OCI-LY3 (cell line): Measurements from ENCODE around the gene C12orf42.
A peak's percentile ranks its signal among the peaks of the same experiment; 100 is the strongest.

Experiments
- EZH2phosphoT487 ChIP-seq: fragments of 200-600 bp; shearing (Covaris generic); IDR thresholded peaks from 2 replicates; pipeline ENCODE4 v1.6.1; 2018; ENCODE audit warnings: antibody characterized with exemption, mixed run types, low read depth
- TF ChIP-seq, protein P1 (sequence below): fragments of 200-600, 300-600 bp; sonication (generic); IDR thresholded peaks from 2 replicates; pipeline ENCODE4 v1.5.1; 2014; ENCODE audit warnings: antibody characterized with exemption, low read length, low read depth

DNA sequence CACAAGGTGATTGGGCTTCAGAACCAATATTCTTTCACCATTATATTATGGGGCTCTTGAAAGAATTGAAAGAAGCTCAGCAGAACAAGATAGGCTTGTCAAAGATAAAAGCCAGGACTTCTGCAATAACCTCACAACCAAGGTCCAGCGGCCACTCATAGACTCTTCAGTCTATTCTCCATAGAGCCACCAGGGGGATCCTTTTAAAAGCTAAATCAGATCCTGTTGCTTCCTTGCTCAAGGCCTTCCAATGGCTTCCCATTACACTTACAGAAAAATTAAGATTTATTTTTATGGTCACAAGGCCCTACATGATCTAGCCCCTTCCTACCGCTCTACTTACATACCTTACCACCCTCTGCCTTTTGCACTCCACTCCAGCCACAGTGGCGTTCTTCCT is 169.6 kb downstream of the C12orf42 start:
- TF ChIP-seq, protein P1, sequence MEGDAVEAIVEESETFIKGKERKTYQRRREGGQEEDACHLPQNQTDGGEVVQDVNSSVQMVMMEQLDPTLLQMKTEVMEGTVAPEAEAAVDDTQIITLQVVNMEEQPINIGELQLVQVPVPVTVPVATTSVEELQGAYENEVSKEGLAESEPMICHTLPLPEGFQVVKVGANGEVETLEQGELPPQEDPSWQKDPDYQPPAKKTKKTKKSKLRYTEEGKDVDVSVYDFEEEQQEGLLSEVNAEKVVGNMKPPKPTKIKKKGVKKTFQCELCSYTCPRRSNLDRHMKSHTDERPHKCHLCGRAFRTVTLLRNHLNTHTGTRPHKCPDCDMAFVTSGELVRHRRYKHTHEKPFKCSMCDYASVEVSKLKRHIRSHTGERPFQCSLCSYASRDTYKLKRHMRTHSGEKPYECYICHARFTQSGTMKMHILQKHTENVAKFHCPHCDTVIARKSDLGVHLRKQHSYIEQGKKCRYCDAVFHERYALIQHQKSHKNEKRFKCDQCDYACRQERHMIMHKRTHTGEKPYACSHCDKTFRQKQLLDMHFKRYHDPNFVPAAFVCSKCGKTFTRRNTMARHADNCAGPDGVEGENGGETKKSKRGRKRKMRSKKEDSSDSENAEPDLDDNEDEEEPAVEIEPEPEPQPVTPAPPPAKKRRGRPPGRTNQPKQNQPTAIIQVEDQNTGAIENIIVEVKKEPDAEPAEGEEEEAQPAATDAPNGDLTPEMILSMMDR: peak; percentile 60
- TF ChIP-seq EZH2phosphoT487: no peak
